ENCODE measurements around the gene PCCA. TPM values are rescaled to one million over a fixed set of nuclear protein-coding genes. Genes with fewer than 3 reads are reported as not detected.

PCCA gene
- total and polyA plus RNA-seq, 2 experiments from 2014 or later = 41.9 to 46.6 TPM

DNA sequence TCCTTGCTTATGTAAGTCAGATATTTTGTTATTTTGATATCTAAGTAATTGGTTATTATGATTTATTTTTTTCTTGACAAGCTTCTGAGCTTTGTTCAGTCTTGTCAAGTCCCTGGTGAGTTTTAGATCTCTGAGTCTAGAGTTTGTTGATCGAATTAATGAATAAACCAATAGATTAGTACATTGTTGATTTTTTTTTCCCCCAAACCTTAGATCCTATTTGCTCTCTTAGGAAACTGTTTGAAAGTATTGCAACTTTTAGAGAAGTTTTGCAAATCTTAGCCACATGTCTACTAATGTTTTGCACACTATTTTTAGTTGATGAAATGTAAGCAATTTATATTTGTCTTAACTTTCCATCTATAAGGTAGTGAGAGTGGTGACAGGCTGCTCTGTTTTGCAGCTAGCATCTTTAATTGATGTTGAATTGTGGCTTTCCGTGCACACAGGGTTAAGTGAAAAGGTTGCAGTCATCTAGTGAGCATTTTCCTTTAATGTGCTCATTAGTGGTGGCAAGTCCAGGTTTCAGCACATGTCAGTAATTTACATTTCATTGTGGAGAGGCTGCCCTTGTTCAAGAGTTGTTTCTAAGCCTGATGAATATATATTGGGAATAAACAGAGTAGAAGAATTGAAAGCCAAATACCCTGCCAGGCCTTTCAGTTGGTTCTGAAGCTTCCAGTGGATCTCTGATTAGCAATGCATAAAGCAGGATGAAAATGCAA, 86.3 kb downstream of the PCCA start:
- Histone ChIP-seq H3K4me1 (ENCODE audit: insufficient read depth) (peaks cover 30% of the 10 kb centered on the region), H3F3A (replicated peaks; ENCODE audit: low read depth) (0 out of 2 replicates have a peak, but pooled peaks cover 4% of the 10 kb centered on the region), H3K9me2 (ENCODE audit: insufficient read depth) (no peaks in the 10 kb centered on the region), H3K4me3 (peak overlapping the region; percentile 22; the same call in 1 of the 2 replicates), H2AFZ (no peak overlapping the region), H3K27ac (ENCODE audit: low read depth) (peak overlapping the region; percentile 48; the same call in 1 of the 2 replicates), H3K27me3 (ENCODE audit: insufficient read depth) (no peaks in the 10 kb centered on the region), H3K4me2 (peak overlapping the region; percentile 64), H4K20me1 (replicated peaks; ENCODE audit: insufficient read depth) (no peaks in the 10 kb centered on the region), H3K36me3 (ENCODE audit: insufficient read depth) (no peaks in the 10 kb centered on the region), H3K79me2 (replicated peaks; ENCODE audit: insufficient read depth) (peaks cover 34% of the 10 kb centered on the region)
- DNase-seq (ENCODE audit: low spot score) = no peak
- peaks cover 43% of the 10 kb centered on the region for H3K4me1 Mint-ChIP-seq
- TF ChIP-seq, protein P1, sequence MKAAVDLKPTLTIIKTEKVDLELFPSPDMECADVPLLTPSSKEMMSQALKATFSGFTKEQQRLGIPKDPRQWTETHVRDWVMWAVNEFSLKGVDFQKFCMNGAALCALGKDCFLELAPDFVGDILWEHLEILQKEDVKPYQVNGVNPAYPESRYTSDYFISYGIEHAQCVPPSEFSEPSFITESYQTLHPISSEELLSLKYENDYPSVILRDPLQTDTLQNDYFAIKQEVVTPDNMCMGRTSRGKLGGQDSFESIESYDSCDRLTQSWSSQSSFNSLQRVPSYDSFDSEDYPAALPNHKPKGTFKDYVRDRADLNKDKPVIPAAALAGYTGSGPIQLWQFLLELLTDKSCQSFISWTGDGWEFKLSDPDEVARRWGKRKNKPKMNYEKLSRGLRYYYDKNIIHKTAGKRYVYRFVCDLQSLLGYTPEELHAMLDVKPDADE (IDR thresholded peaks at IDR 0.05) = no peak
- TF ChIP-seq, protein P2, sequence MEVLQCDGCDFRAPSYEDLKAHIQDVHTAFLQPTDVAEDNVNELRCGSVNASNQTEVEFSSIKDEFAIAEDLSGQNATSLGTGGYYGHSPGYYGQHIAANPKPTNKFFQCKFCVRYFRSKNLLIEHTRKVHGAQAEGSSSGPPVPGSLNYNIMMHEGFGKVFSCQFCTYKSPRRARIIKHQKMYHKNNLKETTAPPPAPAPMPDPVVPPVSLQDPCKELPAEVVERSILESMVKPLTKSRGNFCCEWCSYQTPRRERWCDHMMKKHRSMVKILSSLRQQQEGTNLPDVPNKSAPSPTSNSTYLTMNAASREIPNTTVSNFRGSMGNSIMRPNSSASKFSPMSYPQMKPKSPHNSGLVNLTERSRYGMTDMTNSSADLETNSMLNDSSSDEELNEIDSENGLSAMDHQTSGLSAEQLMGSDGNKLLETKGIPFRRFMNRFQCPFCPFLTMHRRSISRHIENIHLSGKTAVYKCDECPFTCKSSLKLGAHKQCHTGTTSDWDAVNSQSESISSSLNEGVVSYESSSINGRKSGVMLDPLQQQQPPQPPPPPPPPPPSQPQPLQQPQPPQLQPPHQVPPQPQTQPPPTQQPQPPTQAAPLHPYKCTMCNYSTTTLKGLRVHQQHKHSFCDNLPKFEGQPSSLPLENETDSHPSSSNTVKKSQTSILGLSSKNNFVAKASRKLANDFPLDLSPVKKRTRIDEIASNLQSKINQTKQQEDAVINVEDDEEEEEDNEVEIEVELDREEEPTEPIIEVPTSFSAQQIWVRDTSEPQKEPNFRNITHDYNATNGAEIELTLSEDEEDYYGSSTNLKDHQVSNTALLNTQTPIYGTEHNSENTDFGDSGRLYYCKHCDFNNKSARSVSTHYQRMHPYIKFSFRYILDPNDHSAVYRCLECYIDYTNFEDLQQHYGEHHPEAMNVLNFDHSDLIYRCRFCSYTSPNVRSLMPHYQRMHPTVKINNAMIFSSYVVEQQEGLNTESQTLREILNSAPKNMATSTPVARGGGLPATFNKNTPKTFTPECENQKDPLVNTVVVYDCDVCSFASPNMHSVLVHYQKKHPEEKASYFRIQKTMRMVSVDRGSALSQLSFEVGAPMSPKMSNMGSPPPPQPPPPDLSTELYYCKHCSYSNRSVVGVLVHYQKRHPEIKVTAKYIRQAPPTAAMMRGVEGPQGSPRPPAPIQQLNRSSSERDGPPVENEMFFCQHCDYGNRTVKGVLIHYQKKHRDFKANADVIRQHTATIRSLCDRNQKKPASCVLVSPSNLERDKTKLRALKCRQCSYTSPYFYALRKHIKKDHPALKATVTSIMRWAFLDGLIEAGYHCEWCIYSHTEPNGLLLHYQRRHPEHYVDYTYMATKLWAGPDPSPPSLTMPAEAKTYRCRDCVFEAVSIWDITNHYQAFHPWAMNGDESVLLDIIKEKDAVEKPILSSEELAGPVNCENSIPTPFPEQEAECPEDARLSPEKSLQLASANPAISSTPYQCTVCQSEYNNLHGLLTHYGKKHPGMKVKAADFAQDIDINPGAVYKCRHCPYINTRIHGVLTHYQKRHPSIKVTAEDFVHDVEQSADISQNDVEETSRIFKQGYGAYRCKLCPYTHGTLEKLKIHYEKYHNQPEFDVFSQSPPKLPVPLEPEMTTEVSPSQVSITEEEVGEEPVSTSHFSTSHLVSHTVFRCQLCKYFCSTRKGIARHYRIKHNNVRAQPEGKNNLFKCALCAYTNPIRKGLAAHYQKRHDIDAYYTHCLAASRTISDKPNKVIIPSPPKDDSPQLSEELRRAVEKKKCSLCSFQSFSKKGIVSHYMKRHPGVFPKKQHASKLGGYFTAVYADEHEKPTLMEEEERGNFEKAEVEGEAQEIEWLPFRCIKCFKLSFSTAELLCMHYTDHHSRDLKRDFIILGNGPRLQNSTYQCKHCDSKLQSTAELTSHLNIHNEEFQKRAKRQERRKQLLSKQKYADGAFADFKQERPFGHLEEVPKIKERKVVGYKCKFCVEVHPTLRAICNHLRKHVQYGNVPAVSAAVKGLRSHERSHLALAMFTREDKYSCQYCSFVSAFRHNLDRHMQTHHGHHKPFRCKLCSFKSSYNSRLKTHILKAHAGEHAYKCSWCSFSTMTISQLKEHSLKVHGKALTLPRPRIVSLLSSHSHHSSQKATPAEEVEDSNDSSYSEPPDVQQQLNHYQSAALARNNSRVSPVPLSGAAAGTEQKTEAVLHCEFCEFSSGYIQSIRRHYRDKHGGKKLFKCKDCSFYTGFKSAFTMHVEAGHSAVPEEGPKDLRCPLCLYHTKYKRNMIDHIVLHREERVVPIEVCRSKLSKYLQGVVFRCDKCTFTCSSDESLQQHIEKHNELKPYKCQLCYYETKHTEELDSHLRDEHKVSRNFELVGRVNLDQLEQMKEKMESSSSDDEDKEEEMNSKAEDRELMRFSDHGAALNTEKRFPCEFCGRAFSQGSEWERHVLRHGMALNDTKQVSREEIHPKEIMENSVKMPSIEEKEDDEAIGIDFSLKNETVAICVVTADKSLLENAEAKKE (CRISPR knock-in tag; IDR thresholded peaks at IDR 0.05) = no peak
- TF ChIP-seq JUNB (IDR thresholded peaks at IDR 0.05; ENCODE audit: unreplicated experiment) (no peak), STAT1 (IDR thresholded peaks at IDR 0.05; ENCODE audit: unreplicated experiment) (no peak), ZNF331 (CRISPR knock-in tag; IDR thresholded peaks at IDR 0.05; ENCODE audit: low read depth) (no peak), ZNF114 (CRISPR knock-in tag; IDR thresholded peaks at IDR 0.05) (no peak), CREB1 (CRISPR knock-in tag; IDR thresholded peaks at IDR 0.05; ENCODE audit: low read depth) (no peak), EZH2phosphoT487 (IDR thresholded peaks at IDR 0.05; ENCODE audit: unreplicated experiment) (no peak)
- TF ChIP-seq, protein P3, sequence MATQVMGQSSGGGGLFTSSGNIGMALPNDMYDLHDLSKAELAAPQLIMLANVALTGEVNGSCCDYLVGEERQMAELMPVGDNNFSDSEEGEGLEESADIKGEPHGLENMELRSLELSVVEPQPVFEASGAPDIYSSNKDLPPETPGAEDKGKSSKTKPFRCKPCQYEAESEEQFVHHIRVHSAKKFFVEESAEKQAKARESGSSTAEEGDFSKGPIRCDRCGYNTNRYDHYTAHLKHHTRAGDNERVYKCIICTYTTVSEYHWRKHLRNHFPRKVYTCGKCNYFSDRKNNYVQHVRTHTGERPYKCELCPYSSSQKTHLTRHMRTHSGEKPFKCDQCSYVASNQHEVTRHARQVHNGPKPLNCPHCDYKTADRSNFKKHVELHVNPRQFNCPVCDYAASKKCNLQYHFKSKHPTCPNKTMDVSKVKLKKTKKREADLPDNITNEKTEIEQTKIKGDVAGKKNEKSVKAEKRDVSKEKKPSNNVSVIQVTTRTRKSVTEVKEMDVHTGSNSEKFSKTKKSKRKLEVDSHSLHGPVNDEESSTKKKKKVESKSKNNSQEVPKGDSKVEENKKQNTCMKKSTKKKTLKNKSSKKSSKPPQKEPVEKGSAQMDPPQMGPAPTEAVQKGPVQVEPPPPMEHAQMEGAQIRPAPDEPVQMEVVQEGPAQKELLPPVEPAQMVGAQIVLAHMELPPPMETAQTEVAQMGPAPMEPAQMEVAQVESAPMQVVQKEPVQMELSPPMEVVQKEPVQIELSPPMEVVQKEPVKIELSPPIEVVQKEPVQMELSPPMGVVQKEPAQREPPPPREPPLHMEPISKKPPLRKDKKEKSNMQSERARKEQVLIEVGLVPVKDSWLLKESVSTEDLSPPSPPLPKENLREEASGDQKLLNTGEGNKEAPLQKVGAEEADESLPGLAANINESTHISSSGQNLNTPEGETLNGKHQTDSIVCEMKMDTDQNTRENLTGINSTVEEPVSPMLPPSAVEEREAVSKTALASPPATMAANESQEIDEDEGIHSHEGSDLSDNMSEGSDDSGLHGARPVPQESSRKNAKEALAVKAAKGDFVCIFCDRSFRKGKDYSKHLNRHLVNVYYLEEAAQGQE (IDR thresholded peaks at IDR 0.05; ENCODE audit: unreplicated experiment) = no peak
- TF ChIP-seq, protein P4, sequence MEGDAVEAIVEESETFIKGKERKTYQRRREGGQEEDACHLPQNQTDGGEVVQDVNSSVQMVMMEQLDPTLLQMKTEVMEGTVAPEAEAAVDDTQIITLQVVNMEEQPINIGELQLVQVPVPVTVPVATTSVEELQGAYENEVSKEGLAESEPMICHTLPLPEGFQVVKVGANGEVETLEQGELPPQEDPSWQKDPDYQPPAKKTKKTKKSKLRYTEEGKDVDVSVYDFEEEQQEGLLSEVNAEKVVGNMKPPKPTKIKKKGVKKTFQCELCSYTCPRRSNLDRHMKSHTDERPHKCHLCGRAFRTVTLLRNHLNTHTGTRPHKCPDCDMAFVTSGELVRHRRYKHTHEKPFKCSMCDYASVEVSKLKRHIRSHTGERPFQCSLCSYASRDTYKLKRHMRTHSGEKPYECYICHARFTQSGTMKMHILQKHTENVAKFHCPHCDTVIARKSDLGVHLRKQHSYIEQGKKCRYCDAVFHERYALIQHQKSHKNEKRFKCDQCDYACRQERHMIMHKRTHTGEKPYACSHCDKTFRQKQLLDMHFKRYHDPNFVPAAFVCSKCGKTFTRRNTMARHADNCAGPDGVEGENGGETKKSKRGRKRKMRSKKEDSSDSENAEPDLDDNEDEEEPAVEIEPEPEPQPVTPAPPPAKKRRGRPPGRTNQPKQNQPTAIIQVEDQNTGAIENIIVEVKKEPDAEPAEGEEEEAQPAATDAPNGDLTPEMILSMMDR (conservative IDR thresholded peaks at IDR 0.05; ENCODE audit: low read depth in 2 of 2) = no peak
- H3K27me3 Mint-ChIP-seq (ENCODE audit: insufficient read depth, low read depth, poor library complexity) = no peaks in the 10 kb centered on the region
- peaks cover 20% of the 10 kb centered on the region for H3K36me3 Mint-ChIP-seq (ENCODE audit: low read depth)
- peak overlapping the region; percentile 22; the same call in 2 of the 3 replicates for H3K4me3 Mint-ChIP-seq
- H3K27ac Mint-ChIP-seq = peak overlapping the region; percentile 85
- peaks cover 11% of the 10 kb centered on the region for H3K9me3 Mint-ChIP-seq
- peak; percentile 84 for ATAC-seq

Data from GM23338 (cell line).